Prostate gland (tissue), 2 donors: ENCODE data around the gene NUP153.

Source experiments
- POLR2A ChIP-seq: fragments of 450-650 bp; IDR thresholded peaks from one replicate; pipeline ENCODE4 v1.6.1; 2016; ENCODE audit warnings: antibody characterized with exemption, mild to moderate bottlenecking
- TF ChIP-seq, protein P1 (sequence below), 4 experiments: fragments of 200-600 bp in 2 of 4; fragments of 450-650 bp in 2 of 4; sonication (generic) in 2 of 4; IDR thresholded peaks; 1 replicate in 3 of 4; 2 replicates in 1 of 4; pipeline ENCODE4 v1.5.1; 2016 to 2019; ENCODE audit warnings: antibody characterized with exemption in 4 of 4, mild to moderate bottlenecking in 2 of 4, moderate library complexity in 2 of 4

DNA sequence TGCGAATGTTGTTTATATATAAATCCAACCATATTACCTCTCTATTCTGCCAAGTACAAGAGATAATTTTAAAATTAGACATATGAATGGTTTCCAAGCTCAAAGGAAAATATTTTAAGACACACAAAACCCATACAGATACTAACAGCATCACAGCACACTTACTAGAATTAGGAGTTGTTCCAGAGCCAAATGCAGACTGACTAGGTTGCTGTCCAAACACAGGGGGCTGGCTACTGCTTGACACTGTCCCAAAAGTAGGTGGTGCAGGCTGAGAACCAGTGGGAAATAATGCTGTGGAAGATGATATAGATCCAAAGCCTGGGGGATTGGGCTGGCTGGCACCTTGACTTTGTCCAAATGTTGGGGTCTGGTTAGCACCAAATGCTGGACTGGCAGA is 82.3 kb downstream of the NUP153 start:
- TF ChIP-seq, protein P1, sequence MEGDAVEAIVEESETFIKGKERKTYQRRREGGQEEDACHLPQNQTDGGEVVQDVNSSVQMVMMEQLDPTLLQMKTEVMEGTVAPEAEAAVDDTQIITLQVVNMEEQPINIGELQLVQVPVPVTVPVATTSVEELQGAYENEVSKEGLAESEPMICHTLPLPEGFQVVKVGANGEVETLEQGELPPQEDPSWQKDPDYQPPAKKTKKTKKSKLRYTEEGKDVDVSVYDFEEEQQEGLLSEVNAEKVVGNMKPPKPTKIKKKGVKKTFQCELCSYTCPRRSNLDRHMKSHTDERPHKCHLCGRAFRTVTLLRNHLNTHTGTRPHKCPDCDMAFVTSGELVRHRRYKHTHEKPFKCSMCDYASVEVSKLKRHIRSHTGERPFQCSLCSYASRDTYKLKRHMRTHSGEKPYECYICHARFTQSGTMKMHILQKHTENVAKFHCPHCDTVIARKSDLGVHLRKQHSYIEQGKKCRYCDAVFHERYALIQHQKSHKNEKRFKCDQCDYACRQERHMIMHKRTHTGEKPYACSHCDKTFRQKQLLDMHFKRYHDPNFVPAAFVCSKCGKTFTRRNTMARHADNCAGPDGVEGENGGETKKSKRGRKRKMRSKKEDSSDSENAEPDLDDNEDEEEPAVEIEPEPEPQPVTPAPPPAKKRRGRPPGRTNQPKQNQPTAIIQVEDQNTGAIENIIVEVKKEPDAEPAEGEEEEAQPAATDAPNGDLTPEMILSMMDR (IDR thresholded peaks at IDR 0.05): no peak
- no peak for TF ChIP-seq POLR2A
